Cardiac muscle cell (in vitro differentiated cells and primary cell): ENCODE measurements around the gene NTNG2. TPM values are rescaled to one million over a fixed set of nuclear protein-coding genes. Genes with fewer than 3 reads are reported as not detected.
"Not testable (repeated sequence)": the region's sequence is repeated elsewhere in the genome, so short reads cannot be mapped to it uniquely, and the experiment has no call there.

ENCODE experiments used
- DNase-seq, 2 donors: peaks; one replicate each; pipeline versions ENCODE4 v3.0.0 to v3.0.0-alpha.2; 2010 to 2017; ENCODE audit warnings: low read depth in 1 of 2, low spot score in 1 of 2
- H3K27ac ChIP-seq: fragments of 200-600 bp; sonication (generic); 2 replicates; pipeline ENCODE4 v1.5.1; 2016
- H3K27me3 ChIP-seq: fragments of 200-600 bp; sonication (generic); 2 replicates; pipeline ENCODE4 v1.6.0; 2016; ENCODE audit warnings: control low read depth
- H3K36me3 ChIP-seq: fragments of 200-600 bp; sonication (generic); 2 replicates; pipeline ENCODE4 v1.5.1; 2016; ENCODE audit warnings: control low read depth
- H3K4me1 ChIP-seq: fragments of 200-600 bp; sonication (generic); 2 replicates; pipeline ENCODE4 v1.8.1; 2017; ENCODE audit warnings: low read depth, mild to moderate bottlenecking, mixed run types
- H3K4me3 ChIP-seq: fragments of 200-600 bp; sonication (generic); 2 replicates; pipeline ENCODE4 v1.5.1; 2016; ENCODE audit warnings: mild to moderate bottlenecking
- H3K9me3 ChIP-seq: fragments of 200-600 bp; sonication (generic); 2 replicates; pipeline ENCODE4 v1.5.1; 2017; ENCODE audit warnings: low read depth, mild to moderate bottlenecking, control low read depth
- CTCF ChIP-seq: IDR thresholded peaks from 2 replicates; pipeline ENCODE4 v1.5.1; 2012; ENCODE audit warnings: low read depth, mild to moderate bottlenecking, low read length
- polyA plus RNA-seq: library from polyadenylated mRNA; unstranded; fragments of >200 nt; fragmentation: Nextera tagmentation; extraction: Ambion mirVana; gene quantifications from 2 replicates; pipeline ENCODE4 v1.2.1, GENCODE V29; 2016
- total RNA-seq: library from RNA; depleted of rRNA; stranded (reverse); fragments of >200 nt; gene quantifications from 2 replicates; pipeline ENCODE4 v1.2.3, GENCODE V29; 2016

Gene NTNG2
- total and polyA plus RNA-seq, 2 experiments from 2014 or later, result 1.7 to 3.5 TPM

DNA sequence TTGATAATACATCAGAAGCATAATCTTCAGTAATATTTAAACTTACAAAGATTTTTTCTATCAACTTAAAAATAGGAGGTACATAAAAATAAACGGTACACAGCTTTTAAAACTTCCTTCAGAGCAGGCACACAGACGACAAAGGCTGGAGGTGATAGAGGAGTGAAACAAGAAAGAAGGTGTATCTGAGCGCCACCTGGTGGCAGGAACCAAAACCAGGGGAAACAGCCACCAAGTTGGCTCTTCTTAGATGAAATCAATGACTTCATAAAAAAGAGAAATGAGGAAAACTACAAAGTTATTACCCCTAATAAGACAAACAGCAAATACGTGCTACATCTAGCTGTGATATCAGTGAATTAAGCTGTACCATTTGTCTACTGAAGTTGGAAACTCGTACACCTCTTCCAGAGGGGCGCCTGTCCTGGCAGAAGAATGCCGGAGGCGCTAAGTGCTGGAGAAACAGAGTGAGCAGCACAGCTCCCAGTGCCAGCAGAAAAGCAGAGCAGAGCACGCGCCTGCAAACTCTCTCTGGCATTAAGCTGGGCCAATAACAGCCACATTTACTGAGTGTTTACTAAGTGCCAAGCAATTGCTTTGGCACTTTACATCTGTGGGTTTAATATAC lies 107.0 kb downstream of the NTNG2 start:
- Histone ChIP-seq H3K9me3 (no peaks in the 10 kb centered on the region), H3K27ac (peak overlapping the region; percentile 76), H3K36me3 (peaks cover 56% of the 10 kb centered on the region), H3K4me3 (no peak overlapping the region), H3K27me3 (no peaks in the 10 kb centered on the region), H3K4me1 (no peaks in the 10 kb centered on the region)
- DNase-seq, result peak; percentile 74 to 78
- peak; percentile 91 for TF ChIP-seq CTCF

DNA sequence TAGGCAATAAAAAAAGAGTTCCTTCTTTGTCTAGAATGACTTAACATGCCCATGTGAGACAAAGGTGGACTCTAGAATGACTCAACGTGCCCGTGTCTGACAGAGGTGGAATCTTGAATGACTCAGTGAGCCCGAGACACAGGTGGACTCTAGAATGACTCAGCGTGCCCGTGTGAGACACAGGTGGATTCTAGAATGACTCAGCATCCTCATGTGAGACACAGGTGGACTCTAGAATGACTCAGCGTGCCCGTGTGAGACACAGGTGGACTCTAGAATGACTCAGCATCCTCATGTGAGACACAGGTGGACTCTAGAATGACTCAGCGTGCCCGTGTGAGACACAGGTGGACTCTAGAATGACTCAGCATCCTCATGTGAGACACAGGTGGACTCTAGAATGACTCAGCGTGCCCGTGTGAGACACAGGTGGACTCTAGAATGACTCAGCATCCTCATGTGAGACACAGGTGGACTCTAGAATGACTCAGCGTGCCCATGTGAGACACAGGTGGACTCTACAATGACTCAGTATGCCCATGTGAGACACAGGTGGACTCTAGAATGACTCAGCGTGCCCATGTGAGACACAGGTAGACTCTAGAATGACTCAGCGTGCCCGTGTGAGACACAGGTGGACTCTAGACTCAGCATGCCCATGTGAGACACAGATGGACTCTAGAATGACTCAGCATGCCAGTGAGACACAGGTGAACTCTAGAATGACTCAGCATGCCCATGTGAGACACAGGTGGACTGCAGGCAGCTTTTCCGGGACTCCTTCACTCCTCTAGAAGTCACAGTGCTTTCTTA lies 108.1 kb downstream of the NTNG2 start:
- H3K9me3 ChIP-seq, DNase-seq, H3K27me3 ChIP-seq, H3K4me1 ChIP-seq, H3K4me3 ChIP-seq: not testable (repeated sequence)
- Histone ChIP-seq H3K36me3 (peaks cover 52% of the 10 kb centered on the region), H3K27ac (peak overlapping the region; percentile 76)

- no peak overlapping the region for H3K4me3 ChIP-seq
- no peaks in the 10 kb centered on the region for H3K27me3 ChIP-seq
- H3K9me3 ChIP-seq, result no peaks in the 10 kb centered on the region
- no peak overlapping the region for H3K27ac ChIP-seq
- TF ChIP-seq CTCF, result no peak
- no peaks in the 10 kb centered on the region for H3K4me1 ChIP-seq
- H3K36me3 ChIP-seq, result peaks cover 81% of the 10 kb centered on the region
- DNase-seq, result no peak
Observed at GRCh38 chr9:132274861-132275260, 113.0 kb downstream of the NTNG2 start.

DNA sequence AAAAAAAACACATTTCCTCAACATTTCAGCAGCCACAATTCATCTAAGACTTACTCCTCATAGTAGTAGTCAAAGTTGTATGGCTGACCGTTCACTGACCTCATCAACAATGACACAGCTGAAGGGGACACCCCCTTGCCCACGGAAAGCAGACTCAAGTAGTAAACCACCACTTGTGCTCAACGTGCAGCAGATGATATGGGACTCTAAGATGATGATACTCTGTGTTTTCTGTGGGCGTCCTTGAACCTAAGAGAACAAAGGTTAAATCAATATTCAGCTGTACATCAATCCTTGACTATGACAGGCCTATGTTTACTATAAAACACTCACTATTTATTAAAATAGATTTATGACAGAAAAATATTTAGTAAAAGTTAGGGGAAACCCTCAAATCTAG lies 121.3 kb downstream of the NTNG2 start:
- H3K36me3 ChIP-seq, result peaks cover 54% of the 10 kb centered on the region
- H3K4me1 ChIP-seq, result peaks cover 25% of the 10 kb centered on the region

DNA sequence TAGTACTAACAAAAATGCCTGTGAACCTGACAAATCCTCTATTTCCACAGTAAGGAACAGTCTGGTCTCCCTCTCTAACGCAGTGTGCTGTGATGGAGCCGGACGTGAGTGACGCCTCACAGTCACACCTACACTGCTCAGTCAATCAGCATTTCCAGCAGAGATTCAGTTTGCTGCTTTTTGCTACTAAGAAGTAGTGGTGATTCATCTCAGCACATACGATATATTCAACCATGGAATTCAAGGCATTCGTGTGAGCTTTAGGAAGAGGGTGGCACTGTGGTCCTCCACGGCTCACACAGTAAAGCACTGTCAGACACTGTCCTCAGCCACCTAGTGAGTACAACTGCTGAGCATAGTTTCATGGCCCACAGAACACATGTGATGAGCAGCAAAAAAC lies 122.0 kb downstream of the NTNG2 start:
- TF ChIP-seq CTCF, result no peak
- no peak overlapping the region for H3K4me3 ChIP-seq
- no peaks in the 10 kb centered on the region for H3K27me3 ChIP-seq
- peaks cover 31% of the 10 kb centered on the region for H3K4me1 ChIP-seq
- no peaks in the 10 kb centered on the region for H3K9me3 ChIP-seq
- peak in 1 of 2 donors; percentile 11 for DNase-seq
- H3K27ac ChIP-seq, result peak overlapping the region; percentile 58
- peaks cover 52% of the 10 kb centered on the region for H3K36me3 ChIP-seq

More for the DNA sequence above, 121.3 kb downstream of the NTNG2 start:
- DNase-seq, result no peak
- Histone ChIP-seq H3K27ac (peak overlapping the region; percentile 58), H3K27me3 (no peaks in the 10 kb centered on the region), H3K4me3 (no peak overlapping the region), H3K9me3 (no peaks in the 10 kb centered on the region)
- TF ChIP-seq CTCF, result no peak

- no peak overlapping the region for H3K4me3 ChIP-seq
- peak overlapping the region; percentile 95 for H3K27ac ChIP-seq
- H3K36me3 ChIP-seq, result peaks cover 24% of the 10 kb centered on the region
- H3K4me1 ChIP-seq, result peaks cover 47% of the 10 kb centered on the region
- TF ChIP-seq CTCF, result no peak
- no peaks in the 10 kb centered on the region for H3K27me3 ChIP-seq
- no peak for DNase-seq
- no peaks in the 10 kb centered on the region for H3K9me3 ChIP-seq
Observed at GRCh38 chr9:132287256-132287760, 125.5 kb downstream of the NTNG2 start.
